DOHH2 (cell line): ENCODE measurements around the gene SLC22A1.

Source experiments
- H3F3A ChIP-seq: fragments of 200-600 bp; sonication (generic), shearing (Covaris generic); 2 replicates; pipeline ENCODE4 v1.6.0; 2016; ENCODE audit warnings: antibody characterized with exemption, mild to moderate bottlenecking; ENCODE audit not compliant: control insufficient read depth, insufficient read depth
- H3K27ac ChIP-seq: fragments of 200-600 bp; sonication (generic); 2 replicates; pipeline ENCODE4 v1.5.1; 2014; ENCODE audit warnings: low read depth, mild to moderate bottlenecking, low read length, moderate library complexity
- H3K27me3 ChIP-seq: fragments of 200-600 bp; sonication (generic); 2 replicates; pipeline ENCODE4 v1.6.1; 2014; ENCODE audit warnings: mild to moderate bottlenecking, low read length, mixed read lengths; ENCODE audit not compliant: control insufficient read depth
- H3K36me3 ChIP-seq: fragments of 200-600 bp; sonication (generic); 2 replicates; pipeline ENCODE4 v1.6.1; 2014; ENCODE audit warnings: mild to moderate bottlenecking, low read length, moderate library complexity, mixed read lengths; ENCODE audit not compliant: control insufficient read depth
- H3K4me1 ChIP-seq: fragments of 200-600 bp; sonication (generic); 2 replicates; pipeline ENCODE4 v1.6.1; 2014; ENCODE audit warnings: mild to moderate bottlenecking, low read length, mixed read lengths; ENCODE audit not compliant: control insufficient read depth
- H3K4me2 ChIP-seq: fragments of 200-600 bp; sonication (generic); 2 replicates; pipeline ENCODE4 v1.6.0; 2014; ENCODE audit warnings: mild to moderate bottlenecking, low read length, moderate library complexity
- H3K4me3 ChIP-seq: fragments of 200-600 bp; sonication (generic); 2 replicates; pipeline ENCODE4 v1.5.1; 2014; ENCODE audit warnings: mild to moderate bottlenecking, low read length, mixed read lengths
- H3K79me2 ChIP-seq: fragments of 200-600 bp; sonication (generic); 2 replicates; pipeline ENCODE4 v1.6.1; 2014; ENCODE audit warnings: mild to moderate bottlenecking, low read length, mixed read lengths; ENCODE audit not compliant: control insufficient read depth
- H3K9me2 ChIP-seq: fragments of 200-600 bp; sonication (generic); replicated peaks from 2 replicates; pipeline ENCODE4 v1.6.1; 2014; ENCODE audit warnings: mild to moderate bottlenecking, low read length, mixed read lengths; ENCODE audit not compliant: control insufficient read depth
- H3K9me3 ChIP-seq: fragments of 200-600 bp; sonication (generic); 2 replicates; pipeline ENCODE4 v1.6.1; 2014; ENCODE audit warnings: antibody characterized with exemption, low read length, mixed read lengths; ENCODE audit not compliant: control insufficient read depth, insufficient read depth
- H4K20me1 ChIP-seq: fragments of 200-600 bp; sonication (generic); 2 replicates; pipeline ENCODE4 v1.6.0; 2014; ENCODE audit warnings: low read depth, mild to moderate bottlenecking, antibody characterized with exemption, low read length, moderate library complexity; ENCODE audit not compliant: control insufficient read depth, insufficient read depth
- CTCF ChIP-seq: fragments of 200-600 bp; sonication (generic); IDR thresholded peaks from one replicate; pipeline ENCODE4 v1.5.1; 2014; ENCODE audit warnings: antibody characterized with exemption, mild to moderate bottlenecking, low read depth, low read length; ENCODE audit not compliant: poor library complexity, severe bottlenecking
- EZH2phosphoT487 ChIP-seq: fragments of 200-600 bp; sonication (generic); IDR thresholded peaks from 2 replicates; pipeline ENCODE4 v1.6.1; 2017; ENCODE audit warnings: borderline replicate concordance, mild to moderate bottlenecking, antibody characterized with exemption, low read length, moderate library complexity, mixed read lengths

Gene SLC22A1

GRCh38 chr6:160128879-160129516 is 7.4 kb downstream of the SLC22A1 start:
- no peaks in the 10 kb centered on the region for H3K9me3 ChIP-seq
- H3K9me2 ChIP-seq: no peaks in the 10 kb centered on the region
- H3K27ac ChIP-seq: no peak overlapping the region
- H3F3A ChIP-seq: no peaks in the 10 kb centered on the region
- no peaks in the 10 kb centered on the region for H3K79me2 ChIP-seq
- H3K4me2 ChIP-seq: no peak overlapping the region
- no peak for TF ChIP-seq EZH2phosphoT487
- no peak for TF ChIP-seq CTCF
- no peaks in the 10 kb centered on the region for H3K27me3 ChIP-seq
- H4K20me1 ChIP-seq: no peaks in the 10 kb centered on the region
- no peak overlapping the region for H3K4me3 ChIP-seq
- no peaks in the 10 kb centered on the region for H3K36me3 ChIP-seq
- H3K4me1 ChIP-seq: no peaks in the 10 kb centered on the region

GRCh38 chr6:160129881-160130615 is 8.4 kb downstream of the SLC22A1 start:
- H4K20me1 ChIP-seq: no peaks in the 10 kb centered on the region
- H3K9me3 ChIP-seq: no peaks in the 10 kb centered on the region
- no peaks in the 10 kb centered on the region for H3K9me2 ChIP-seq
- no peak for TF ChIP-seq CTCF
- TF ChIP-seq EZH2phosphoT487: no peak
- no peaks in the 10 kb centered on the region for H3K27me3 ChIP-seq
- no peaks in the 10 kb centered on the region for H3K36me3 ChIP-seq
- H3K4me2 ChIP-seq: no peak overlapping the region
- no peak overlapping the region for H3K27ac ChIP-seq
- H3K4me1 ChIP-seq: no peaks in the 10 kb centered on the region
- no peaks in the 10 kb centered on the region for H3K79me2 ChIP-seq
- no peaks in the 10 kb centered on the region for H3F3A ChIP-seq
- H3K4me3 ChIP-seq: no peak overlapping the region

- Histone ChIP-seq H3K9me2 (no peaks in the 10 kb centered on the region), H3K79me2 (no peaks in the 10 kb centered on the region), H4K20me1 (no peaks in the 10 kb centered on the region), H3F3A (no peaks in the 10 kb centered on the region), H3K4me1 (no peaks in the 10 kb centered on the region), H3K4me3 (no peak overlapping the region), H3K27ac (no peak overlapping the region), H3K27me3 (no peaks in the 10 kb centered on the region), H3K4me2 (no peak overlapping the region), H3K9me3 (no peaks in the 10 kb centered on the region), H3K36me3 (no peaks in the 10 kb centered on the region)
- TF ChIP-seq EZH2phosphoT487 (no peak), CTCF (no peak)
Observed at GRCh38 chr6:160130729-160131484, 9.3 kb downstream of the SLC22A1 start.
